Calu3 (cell line): Measurements from ENCODE around the gene S100A13. TPM values are rescaled to one million over a fixed set of nuclear protein-coding genes. Genes with fewer than 3 reads are reported as not detected.

Experiments
- BruUV-seq: library from RNA; stranded (reverse); fragments of 400-500 nt; replicated peaks from 2 replicates; lab custom pipeline; 2021; lab: Mats Ljungman, UMichigan
- CTCF ChIA-PET: fragments of 300-600 bp; sonication (Branson Sonifier 250); formaldehyde crosslinking; loops from one replicate; lab custom pipeline; 2022; ENCODE audit warnings: antibody characterized with exemption; lab: Charles Lee
- DNase-seq: peaks from one replicate; pipeline ENCODE4 v3.0.0; 2022
- H3K27ac Mint-ChIP-seq: one replicate; pipeline ENCODE4 v1.8.0; 2022; ENCODE audit warnings: mixed read lengths; ENCODE audit not compliant: unreplicated experiment
- H3K27me3 Mint-ChIP-seq: one replicate; pipeline ENCODE4 v1.8.0; 2022; ENCODE audit warnings: mixed read lengths; ENCODE audit not compliant: unreplicated experiment
- H3K36me3 Mint-ChIP-seq: one replicate; pipeline ENCODE4 v1.8.0; 2022; ENCODE audit warnings: mild to moderate bottlenecking, moderate library complexity, mixed read lengths; ENCODE audit not compliant: insufficient read depth, unreplicated experiment
- H3K4me1 Mint-ChIP-seq: one replicate; pipeline ENCODE4 v1.8.0; 2022; ENCODE audit warnings: mild to moderate bottlenecking, low read depth, mixed read lengths; ENCODE audit not compliant: unreplicated experiment
- H3K4me3 Mint-ChIP-seq: one replicate; pipeline ENCODE4 v1.8.0; 2022; ENCODE audit warnings: mild to moderate bottlenecking, low read depth, moderate library complexity, mixed read lengths; ENCODE audit not compliant: unreplicated experiment
- H3K9me3 Mint-ChIP-seq: one replicate; pipeline ENCODE4 v1.8.0; 2022; ENCODE audit warnings: low read depth, mixed read lengths; ENCODE audit not compliant: unreplicated experiment
- CTCF ChIP-seq: fragments of 200-600 bp; IDR thresholded peaks from one replicate; pipeline ENCODE4 v1.8.0; 2022; ENCODE audit warnings: antibody characterized with exemption; ENCODE audit not compliant: unreplicated experiment
- intact Hi-C: fragments of 100-400 bp; cut with micrococcal nuclease; formaldehyde crosslinking; loops from one replicate; pipeline ENCODE4 v1.10.0; 2022; ENCODE audit not compliant: unreplicated experiment
- total RNA-seq: library from RNA; stranded (reverse); gene quantifications from 2 replicates; pipeline ENCODE4 v1.2.3, GENCODE V29; 2022

Gene S100A13
- total RNA-seq, 1 experiment from 2014 or later, result 104 TPM

DNA sequence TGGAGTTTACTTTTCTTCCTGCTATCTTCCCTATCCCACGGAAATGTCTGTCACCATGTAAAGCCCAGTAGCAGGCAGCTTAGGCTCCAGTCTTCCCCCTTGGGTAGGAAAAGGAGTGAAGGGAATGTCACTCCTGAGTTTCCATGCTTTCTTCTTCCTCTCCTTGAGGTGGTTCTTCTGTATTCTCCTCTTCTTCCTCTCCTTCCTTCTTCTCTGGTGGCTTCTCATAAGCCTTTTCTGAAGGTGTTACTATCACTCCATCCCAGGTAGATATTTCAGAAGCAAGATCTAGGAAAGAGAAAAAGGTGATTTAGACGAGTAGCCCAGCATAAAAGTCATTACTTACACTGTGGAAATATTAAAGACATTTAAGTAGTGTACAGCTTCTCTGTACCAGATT lies 35.0 kb upstream of the S100A13 start:
- peaks cover 77% of the 10 kb centered on the region for H3K36me3 Mint-ChIP-seq
- no peak overlapping the region for H3K27ac Mint-ChIP-seq
- CTCF ChIA-PET, result no interaction called here
- TF ChIP-seq CTCF, result no peak
- H3K4me1 Mint-ChIP-seq, result peaks cover 8% of the 10 kb centered on the region
- DNase-seq, result no peak
- H3K27me3 Mint-ChIP-seq, result no peaks in the 10 kb centered on the region
- BruUV-seq, result TSS peak; percentile 34
- H3K4me3 Mint-ChIP-seq, result no peak overlapping the region
- H3K9me3 Mint-ChIP-seq, result no peaks in the 10 kb centered on the region
- intact Hi-C loops, result no loop called here

DNA sequence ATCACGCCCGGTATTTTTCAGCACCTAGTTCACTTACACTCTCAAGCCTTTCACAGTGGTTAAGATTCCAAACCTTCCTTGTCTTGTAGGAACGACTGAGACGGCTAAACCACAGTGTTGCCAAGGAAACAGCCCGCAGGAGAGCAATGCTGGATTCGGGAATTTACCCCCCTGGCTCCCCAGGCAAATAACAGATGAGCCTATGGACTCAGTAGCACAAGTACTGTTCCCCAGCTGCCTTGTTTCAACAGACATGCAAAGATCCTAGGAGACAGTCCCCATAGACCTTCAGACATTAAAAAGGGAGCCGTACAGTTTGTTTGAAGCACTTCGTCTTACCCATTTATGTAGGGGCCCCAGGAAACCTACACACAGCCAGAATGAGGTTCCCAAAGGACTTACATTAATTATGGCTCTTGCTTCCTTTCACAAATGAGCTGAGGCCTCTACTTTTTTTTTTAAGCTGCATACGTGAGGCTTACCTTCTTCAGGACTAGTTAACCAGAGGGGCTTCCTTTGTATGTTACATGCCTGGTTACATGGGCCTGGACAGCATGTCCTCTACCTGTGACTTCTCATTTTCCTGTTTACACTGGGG lies 33.9 kb upstream of the S100A13 start:
- Mint-ChIP-seq H3K9me3 (no peaks in the 10 kb centered on the region), H3K36me3 (peaks cover 72% of the 10 kb centered on the region)

DNA sequence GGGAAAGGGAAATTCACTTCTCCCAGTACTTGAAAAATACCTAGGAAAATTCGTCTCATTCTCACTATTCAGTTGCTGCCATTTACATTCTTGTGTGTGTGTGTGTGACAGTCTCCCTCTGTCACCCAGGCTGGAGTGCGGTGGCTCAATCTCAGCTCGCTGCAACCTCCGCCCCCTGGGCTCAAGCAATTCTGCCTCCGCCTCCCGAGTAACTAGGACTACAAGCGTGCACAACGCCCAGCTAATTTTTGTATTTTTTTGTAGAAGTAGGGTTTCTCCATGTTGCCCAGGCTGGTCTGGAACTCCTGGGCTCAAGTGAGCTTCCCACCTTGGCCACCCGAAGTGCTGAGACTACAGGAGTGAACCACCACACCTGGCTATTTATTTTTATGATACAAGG lies 32.4 kb upstream of the S100A13 start:
- peaks cover 56% of the 10 kb centered on the region for H3K36me3 Mint-ChIP-seq
- CTCF ChIA-PET, result interaction anchor here (0.5 to 1.0 kb wide), 6 partner anchors 21 to 1722 kb away, joined by 3 to 5 read pairs (median 4); partner anchors contain the start of genes S100A13 and S100A16
- H3K4me3 Mint-ChIP-seq, result peak overlapping the region; percentile 96
- H3K27me3 Mint-ChIP-seq, result no peaks in the 10 kb centered on the region
- H3K27ac Mint-ChIP-seq, result no peak overlapping the region
- BruUV-seq, result no TSS peak
- TF ChIP-seq CTCF, result no peak
- no peaks in the 10 kb centered on the region for H3K9me3 Mint-ChIP-seq
- H3K4me1 Mint-ChIP-seq, result peaks cover 8% of the 10 kb centered on the region
- intact Hi-C loops, result no loop called here
- no peak for DNase-seq

More for the DNA sequence above, 33.9 kb upstream of the S100A13 start:
- BruUV-seq, result TSS peak; percentile 3
- Mint-ChIP-seq H3K4me1 (peaks cover 8% of the 10 kb centered on the region), H3K27ac (no peak overlapping the region), H3K27me3 (no peaks in the 10 kb centered on the region), H3K4me3 (no peak overlapping the region)
- CTCF ChIA-PET, result no interaction called here
- no peak for TF ChIP-seq CTCF
- no peak for DNase-seq
- intact Hi-C loops, result no loop called here

- Mint-ChIP-seq H3K9me3 (no peaks in the 10 kb centered on the region), H3K36me3 (peaks cover 51% of the 10 kb centered on the region), H3K4me3 (peak overlapping the region; percentile 96), H3K27me3 (no peaks in the 10 kb centered on the region), H3K27ac (peak overlapping the region; percentile 76), H3K4me1 (peaks cover 8% of the 10 kb centered on the region)
- TSS peak; percentile 73 for BruUV-seq
- no peak for TF ChIP-seq CTCF
- intact Hi-C loops, result no loop called here
- CTCF ChIA-PET, result interaction anchor here (0.5 to 1.0 kb wide), 5 partner anchors 21 to 119 kb away, joined by 3 to 5 read pairs (median 4); partner anchors contain the start of genes S100A13 and S100A16
- no peak for DNase-seq
These were observed 31.9 kb upstream of the S100A13 start for GRCh38 chr1:153659175-153659534.
